IPS-18c (cell line): ENCODE measurements around the gene ARHGAP19.
A peak's percentile ranks its signal among the peaks of the same experiment; 100 is the strongest.

Experiments
- H3K4me3 ChIP-seq: 2 replicates; pipeline ENCODE4 v1.7.0; 2013; ENCODE audit warnings: low read depth, mild to moderate bottlenecking, low read length, moderate library complexity; ENCODE audit not compliant: insufficient read depth
- H3K9me3 ChIP-seq: one replicate; pipeline ENCODE4 v1.6.1; 2013; ENCODE audit warnings: mild to moderate bottlenecking, low read length, moderate library complexity; ENCODE audit not compliant: control insufficient read depth, insufficient read depth

The ARHGAP19 gene

DNA sequence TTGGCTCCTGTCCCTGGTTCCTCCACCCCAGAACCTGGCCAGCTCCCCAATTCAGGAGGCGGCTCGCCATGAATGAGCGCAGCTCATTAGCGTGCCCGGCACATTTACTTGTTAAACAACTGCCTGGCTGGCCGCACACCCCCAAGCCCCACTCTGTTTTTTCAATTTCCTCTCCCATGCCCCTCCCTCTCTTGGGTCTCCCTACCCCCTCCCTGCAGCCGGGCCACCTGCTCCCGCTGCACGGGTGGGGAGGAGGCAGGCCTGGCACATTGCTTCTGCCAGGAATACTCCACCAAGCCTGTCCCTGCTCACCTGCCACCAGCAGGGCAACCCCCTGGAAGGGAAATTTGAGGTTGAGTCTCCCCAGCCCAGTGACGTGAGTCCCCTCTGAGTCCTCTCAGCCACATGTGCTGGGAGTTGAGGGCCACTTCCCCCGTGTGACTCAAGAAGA, 104.2 kb downstream of the ARHGAP19 start:
- peaks cover 3% of the 10 kb centered on the region for H3K9me3 ChIP-seq
- no peak overlapping the region for H3K4me3 ChIP-seq

DNA sequence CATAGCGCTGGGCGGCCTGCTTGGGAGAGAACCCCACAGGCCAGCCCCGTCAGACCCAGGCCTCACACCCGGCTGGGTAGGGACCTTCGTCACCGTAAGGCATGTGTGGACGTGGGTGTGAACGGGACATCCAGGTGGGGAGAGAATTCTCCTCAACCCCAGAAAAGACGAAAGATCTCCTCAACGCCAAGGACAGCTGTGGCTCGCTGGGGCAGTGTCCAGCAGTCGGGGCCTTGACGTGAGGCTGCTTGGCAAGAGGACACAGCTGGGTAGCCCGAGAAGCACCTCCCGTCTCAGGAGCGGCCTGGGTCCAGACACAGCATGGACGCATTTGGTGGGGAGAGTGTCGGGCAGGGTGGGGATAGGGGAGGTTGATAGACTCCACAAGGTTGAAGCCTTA, 105.5 kb downstream of the ARHGAP19 start:
- H3K9me3 ChIP-seq = peaks cover 3% of the 10 kb centered on the region
- H3K4me3 ChIP-seq = no peak overlapping the region

DNA sequence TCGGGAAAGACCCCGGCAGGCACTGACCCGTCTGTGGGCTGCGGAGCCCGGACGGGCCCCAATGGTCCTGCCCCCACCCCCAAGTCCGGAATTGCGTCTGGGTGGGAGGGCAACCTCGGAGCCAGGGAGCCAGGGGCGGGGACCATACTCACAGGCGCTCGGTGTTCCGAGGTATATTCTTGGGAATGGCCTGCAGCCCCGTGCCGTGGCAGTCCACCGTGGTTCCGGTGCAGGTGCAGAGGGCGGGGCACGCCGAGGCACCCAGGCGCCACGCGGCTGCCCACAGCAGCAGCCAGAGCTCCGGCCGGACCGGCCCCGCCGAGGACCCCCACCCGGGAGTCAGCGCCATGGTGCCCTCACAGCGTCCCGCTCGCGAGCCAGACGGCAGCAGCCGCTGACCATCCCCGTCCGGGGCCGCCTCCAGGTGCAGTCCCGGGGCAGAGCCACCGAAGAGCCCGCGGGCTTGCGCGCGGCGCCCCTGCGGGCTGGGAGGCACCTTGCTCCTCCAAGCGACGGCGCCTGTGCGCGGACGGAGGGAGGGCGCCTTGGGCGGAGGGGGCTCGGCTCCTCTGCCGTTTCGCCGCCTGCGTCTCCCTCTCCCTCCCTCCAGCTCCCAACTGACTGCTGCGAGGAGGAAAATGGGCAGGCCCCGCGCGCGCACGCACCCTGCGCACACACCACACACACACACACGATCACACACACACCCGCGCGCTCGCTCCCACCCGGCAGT, 106.9 kb downstream of the ARHGAP19 start, which contains the start of gene SLIT1:
SLIT1 (minus strand) TSS at position 634 of the 733 bp plus-strand sequence; CDS start at position 349, 285 bp downstream.
- Histone ChIP-seq H3K9me3 (peaks cover 3% of the 10 kb centered on the region), H3K4me3 (peak within 1 kb of the TSS; percentile 71)

DNA sequence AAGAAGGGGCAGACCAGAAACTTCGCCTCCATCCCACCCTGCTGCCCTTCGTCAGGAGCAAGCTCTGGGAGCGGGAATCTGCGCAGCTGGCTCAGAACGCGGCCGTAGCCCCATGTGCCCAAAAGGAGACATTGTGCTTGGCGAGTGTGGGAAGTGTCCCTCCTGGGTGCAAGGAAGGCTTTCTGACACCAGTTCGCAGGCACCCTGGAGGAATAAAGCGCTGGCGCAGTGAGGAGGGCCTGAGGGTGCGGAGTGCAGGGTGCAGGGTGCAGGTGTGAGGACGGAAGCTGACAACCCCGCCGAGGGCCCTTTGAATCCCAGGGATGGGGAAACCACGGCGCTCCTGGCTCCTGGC, 107.5 kb downstream of the ARHGAP19 start:
- H3K4me3 ChIP-seq = peak overlapping the region; percentile 71
- peaks cover 3% of the 10 kb centered on the region for H3K9me3 ChIP-seq

DNA sequence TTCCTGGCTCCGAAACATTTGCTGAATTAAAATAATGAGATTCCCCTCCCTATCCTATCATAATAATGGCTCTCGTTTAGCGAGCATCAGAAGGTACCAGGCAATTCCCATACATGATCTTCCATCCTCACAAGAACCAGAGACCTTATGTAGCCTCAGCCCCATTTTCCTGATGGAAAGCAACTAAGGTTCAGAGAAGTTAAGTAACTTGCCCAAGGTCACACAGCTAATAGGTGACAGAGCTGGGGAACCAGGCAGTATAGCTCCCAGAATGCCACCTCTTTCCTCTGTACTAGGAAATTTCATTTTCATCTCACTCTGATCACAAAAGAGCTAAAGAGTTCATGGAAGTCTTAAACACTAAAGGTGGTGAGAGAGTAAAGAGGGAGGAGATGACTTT, 109.1 kb downstream of the ARHGAP19 start:
- H3K4me3 ChIP-seq = no peak overlapping the region
- H3K9me3 ChIP-seq = peaks cover 3% of the 10 kb centered on the region

DNA sequence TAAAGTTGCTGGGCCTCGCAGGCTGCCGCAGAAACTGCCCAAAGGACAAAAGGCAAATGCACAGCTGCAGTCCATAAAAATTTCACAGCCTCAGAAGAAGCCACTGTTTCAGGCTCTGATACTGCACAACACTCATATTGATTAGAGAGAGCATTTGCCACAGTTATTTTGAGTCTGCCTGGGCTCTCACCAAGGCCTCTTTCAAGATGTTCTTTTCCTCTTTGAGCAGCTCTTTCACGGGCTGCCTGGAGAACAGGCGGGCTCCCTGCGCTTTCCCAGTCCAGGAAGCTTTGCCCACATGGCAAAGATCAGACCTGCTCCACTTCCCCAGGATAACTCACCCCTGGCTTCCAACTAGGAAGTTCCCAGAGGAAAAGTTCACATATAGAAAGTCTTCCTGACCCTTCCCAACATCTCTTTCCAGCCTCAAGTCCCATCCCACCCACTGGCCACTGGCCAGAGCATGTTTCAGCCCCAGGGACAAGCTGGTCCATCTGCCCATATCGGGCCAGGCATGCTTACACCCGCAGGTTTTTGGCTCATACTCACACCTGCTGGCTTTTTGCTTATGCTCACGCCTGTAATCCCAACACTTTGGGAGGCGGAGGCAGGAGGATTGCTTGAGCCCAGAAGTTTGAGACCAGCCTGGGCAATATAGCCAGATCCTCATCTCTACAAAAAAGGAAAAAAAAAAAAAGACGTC, 110.0 kb downstream of the ARHGAP19 start:
- Histone ChIP-seq H3K9me3 (no peaks in the 10 kb centered on the region), H3K4me3 (no peak overlapping the region)

DNA sequence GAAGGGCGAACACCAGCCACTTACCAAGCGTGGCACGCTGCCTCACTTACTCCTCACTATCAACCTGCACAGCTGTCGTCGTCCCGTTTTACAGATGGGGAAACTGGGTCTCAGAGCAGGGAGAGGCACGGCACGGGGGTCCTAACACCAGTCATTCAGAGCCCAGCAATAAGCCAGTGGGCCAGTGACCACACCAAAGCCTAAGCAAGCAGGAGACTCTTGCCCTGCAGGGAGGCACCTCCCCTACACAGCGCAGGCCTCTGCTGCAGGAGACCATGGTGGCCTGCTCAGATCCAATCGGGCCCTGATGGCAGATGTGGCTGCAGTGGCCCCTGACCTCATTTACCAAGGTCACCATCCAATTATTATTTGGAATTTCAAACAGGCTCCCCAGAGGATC, 111.5 kb downstream of the ARHGAP19 start:
- H3K4me3 ChIP-seq = no peak overlapping the region
- no peaks in the 10 kb centered on the region for H3K9me3 ChIP-seq

DNA sequence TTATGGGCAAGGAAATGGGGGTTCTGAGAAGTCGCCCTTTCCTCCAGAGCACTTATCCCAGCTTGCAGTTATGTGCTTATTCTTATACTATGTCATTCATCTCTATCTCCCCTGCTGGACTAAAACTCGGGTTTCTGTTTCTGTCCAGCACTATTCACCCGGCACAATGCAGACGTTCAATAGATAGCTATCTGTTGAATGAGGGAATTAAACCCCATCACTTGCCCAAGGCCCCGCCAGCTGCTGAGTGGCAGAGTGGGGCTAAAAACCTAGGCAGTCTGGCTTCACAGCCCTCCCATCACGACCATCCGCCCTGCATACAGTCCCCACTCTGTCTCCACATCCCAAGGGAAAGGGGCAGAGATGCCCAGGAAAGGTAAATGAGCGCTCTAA, 112.1 kb downstream of the ARHGAP19 start:
- H3K9me3 ChIP-seq = no peaks in the 10 kb centered on the region
- no peak overlapping the region for H3K4me3 ChIP-seq

DNA sequence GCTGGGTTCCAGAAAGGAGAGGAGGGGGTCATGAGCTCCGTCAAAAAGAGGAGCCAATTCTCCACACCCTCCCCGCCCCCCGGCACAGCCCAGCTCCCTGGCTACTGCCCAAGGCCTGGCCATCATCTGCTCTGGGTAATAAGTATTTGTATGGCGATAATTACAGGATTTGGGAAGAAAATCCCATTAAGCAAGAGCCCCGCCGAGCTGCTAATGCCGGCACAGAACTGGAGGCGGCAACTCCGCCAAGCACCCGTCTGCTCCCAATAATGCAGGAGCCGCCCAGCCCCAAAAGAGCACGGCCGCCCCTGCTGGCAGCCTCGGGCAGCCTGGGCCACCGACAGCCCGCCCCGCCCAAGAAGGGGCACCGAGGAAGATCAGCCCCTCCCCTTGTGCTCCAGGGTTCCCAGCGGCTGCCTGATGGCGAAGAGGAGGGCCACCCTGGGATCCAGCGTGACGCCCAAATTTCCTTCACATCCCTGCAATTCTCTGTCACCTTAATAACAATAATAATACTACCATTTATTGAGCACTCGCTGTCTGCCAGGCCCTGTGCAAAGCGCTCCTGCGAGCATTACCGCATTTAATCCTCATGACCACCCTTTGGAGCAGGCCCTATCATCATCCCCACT, 112.6 kb downstream of the ARHGAP19 start:
- Histone ChIP-seq H3K4me3 (no peak overlapping the region), H3K9me3 (no peaks in the 10 kb centered on the region)

DNA sequence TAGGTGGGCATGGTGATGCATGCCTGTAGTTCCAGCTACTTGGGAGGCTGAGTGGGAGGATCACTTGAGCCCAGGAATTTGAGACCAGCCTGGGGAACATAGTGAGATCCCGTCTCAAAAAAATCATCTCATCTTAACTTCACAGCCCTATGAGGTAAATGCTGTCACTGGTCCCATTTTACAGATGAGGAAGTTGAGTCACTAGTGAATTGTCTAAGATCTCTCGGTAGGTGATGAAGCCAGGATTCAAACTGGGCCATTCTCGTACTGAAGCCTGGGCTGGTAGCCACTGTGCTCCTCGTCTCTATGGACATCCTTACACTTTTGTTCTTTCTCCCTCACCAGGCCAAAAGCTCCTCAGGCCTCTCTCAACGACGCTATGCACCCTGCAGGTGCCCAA, 113.1 kb downstream of the ARHGAP19 start:
- H3K4me3 ChIP-seq = no peak overlapping the region
- no peaks in the 10 kb centered on the region for H3K9me3 ChIP-seq

DNA sequence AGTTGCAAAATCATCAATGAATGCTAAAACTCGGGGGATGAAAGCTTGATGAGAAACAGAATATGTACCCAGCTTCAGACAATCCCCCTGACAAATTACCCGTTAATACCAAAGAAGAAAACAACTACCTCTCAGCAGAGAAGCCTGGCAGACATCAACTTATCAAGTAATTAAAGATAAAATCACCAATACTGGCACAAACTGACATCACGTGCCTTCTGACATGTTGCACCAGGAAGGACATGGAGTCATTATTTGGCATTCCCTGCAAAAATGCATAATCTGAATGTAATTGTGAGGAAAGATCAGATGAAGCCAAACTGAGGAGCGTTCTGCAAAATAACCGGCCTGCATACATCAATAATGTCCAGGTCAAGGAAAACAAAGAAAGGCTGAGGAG, 114.4 kb downstream of the ARHGAP19 start:
- no peak overlapping the region for H3K4me3 ChIP-seq
- H3K9me3 ChIP-seq = no peaks in the 10 kb centered on the region

DNA sequence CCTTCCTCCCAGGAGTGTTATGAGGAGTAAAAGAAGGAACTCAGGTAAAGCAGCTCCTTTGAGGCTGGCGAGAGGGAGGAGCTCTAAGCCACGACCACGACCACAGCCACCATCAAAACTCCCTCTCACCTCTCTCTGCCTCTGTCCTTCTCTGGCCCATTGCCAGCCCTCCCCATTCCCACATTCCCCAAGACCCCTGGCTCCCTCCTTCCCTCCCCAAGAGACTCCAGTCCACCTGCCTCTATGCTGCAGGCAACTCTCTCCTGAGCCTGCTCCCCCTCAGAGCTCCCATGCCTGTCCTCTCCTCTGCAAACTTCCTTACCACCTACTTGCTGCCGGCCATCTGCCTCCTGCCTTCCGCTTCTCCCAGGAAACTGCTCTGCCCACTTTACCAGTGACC, 116.2 kb downstream of the ARHGAP19 start:
- Histone ChIP-seq H3K4me3 (no peak overlapping the region), H3K9me3 (no peaks in the 10 kb centered on the region)

DNA sequence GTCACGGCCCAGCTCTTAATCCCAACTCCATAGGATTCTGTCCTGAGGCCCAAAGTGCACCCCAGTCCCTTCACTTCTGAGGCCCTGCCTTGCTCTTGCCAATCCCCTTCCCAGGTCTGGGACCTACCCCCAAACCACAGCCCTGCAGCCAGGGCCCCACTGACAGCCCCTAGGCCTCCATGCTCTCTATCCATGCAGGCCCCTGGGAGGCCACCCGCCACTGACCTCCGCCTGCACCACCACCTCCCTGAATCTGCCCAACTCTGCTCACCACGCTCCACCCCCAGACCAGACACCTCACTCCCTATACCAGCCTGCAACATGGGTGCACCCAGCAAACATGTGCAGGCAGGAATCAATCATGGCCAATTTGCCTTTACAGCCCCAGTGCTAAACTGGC, 116.9 kb downstream of the ARHGAP19 start:
- no peaks in the 10 kb centered on the region for H3K9me3 ChIP-seq
- no peak overlapping the region for H3K4me3 ChIP-seq

DNA sequence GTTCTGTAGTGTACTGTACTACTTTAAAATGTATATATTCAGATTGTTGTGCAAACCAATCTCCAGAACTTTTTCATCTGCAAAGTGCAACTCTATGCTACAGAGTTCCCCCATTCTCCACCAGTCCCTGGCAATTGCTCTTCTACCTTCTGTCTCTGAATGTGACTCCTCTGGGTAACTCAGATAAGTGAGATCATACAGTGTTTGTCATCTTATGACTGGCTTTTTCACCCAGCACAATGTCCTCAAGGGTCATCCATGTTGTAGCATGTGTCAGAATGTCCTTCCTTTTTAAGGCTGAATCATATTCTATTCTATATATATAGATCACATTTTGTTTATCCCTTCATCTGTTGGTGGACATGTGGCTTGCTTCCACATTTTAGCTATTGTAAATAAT, 117.5 kb downstream of the ARHGAP19 start:
- no peak overlapping the region for H3K4me3 ChIP-seq
- H3K9me3 ChIP-seq = no peaks in the 10 kb centered on the region

DNA sequence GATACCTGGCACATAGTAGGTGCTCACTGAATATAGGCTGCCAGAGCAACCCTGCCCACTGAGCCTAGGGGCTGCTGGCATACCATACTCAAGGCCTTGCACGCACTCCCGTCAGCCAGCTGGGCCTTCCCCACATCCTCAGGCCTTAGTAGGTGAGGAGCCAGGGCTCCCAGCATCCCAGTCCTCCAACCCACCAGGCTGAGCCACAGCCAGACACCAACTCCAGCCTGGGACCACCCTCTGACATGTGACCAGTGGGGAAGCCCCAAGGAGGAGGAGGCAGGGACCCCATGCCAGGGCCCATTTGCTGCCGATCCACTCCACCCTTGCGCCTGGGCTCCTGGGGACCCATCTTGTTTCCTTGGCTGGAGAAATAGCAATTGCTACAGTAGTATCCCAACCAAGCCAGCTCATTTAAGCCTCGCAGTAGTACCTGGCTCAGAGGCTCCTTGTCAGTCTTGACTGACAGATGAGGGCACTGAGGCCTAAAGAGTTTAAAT, 118.1 kb downstream of the ARHGAP19 start:
- Histone ChIP-seq H3K4me3 (no peak overlapping the region), H3K9me3 (no peaks in the 10 kb centered on the region)

DNA sequence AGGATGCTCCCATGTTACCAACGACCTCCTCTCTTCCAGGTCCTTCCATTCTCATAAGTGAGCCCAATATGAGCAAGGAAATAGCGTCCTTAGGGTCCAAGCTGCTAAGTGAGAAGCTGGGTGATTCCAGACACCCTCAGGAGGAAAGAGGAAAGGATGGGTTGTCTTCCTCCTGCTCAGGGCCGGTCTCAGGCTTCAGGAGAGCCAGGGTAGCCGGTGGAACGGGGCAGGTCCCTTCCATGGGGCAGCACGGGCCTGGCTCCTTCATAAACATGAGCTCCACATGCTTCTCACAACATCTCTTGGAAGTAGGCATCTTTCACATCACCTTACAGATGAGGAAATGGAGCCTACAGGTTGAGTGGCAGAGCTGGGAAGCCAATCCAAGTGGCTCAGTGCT, 119.4 kb downstream of the ARHGAP19 start:
- H3K4me3 ChIP-seq = no peak overlapping the region
- H3K9me3 ChIP-seq = no peaks in the 10 kb centered on the region
